Astrocyte (in vitro differentiated cells and primary cell): ENCODE results near the gene PCDHGA5.
"Not testable (repeated sequence)": the region's sequence is repeated elsewhere in the genome, so short reads cannot be mapped to it uniquely, and the experiment has no call there.

Experiments used
- CTCF ChIP-seq: IDR thresholded peaks from 2 replicates; pipeline ENCODE4 v1.5.1; 2011; ENCODE audit warnings: low read depth, mild to moderate bottlenecking, inconsistent platforms, low read length, moderate library complexity; ENCODE audit not compliant: insufficient read depth
- EZH2 ChIP-seq: IDR thresholded peaks from 2 replicates; pipeline ENCODE4 v1.6.1; 2012; ENCODE audit warnings: mild to moderate bottlenecking, low read length, inconsistent platforms; ENCODE audit not compliant: insufficient read depth

- TF ChIP-seq CTCF, EZH2: not testable (repeated sequence)
These were observed 47.0 kb upstream of the PCDHGA5 start for GRCh38 chr5:141316963-141317362.
